PFSK-1 (cell line): Measurements from ENCODE around the gene SLC44A1.

Experiments
- FOXP2 ChIP-seq: optimal IDR thresholded peaks from 2 replicates; pipeline ENCODE3; 2011; ENCODE audit warnings: borderline replicate concordance, control low read depth, inconsistent platforms; ENCODE audit not compliant: insufficient read depth; ENCODE audit errors: extremely low read length, extremely low read depth
- POLR2AphosphoS5 ChIP-seq: IDR thresholded peaks from 2 replicates; pipeline ENCODE4 v1.6.1; 2012; ENCODE audit warnings: low read depth, mild to moderate bottlenecking, control low read depth, low read length, moderate library complexity
- REST ChIP-seq, 2 experiments: IDR thresholded peaks; 2 replicates each; pipeline versions ENCODE4 v1.6.1 to v1.8.0; 2011 to 2012; ENCODE audit warnings: low read depth in 2 of 2, low read length in 2 of 2, control low read depth in 1 of 2, inconsistent platforms in 1 of 2, mild to moderate bottlenecking in 1 of 2, moderate library complexity in 1 of 2; ENCODE audit not compliant: insufficient read depth in 1 of 2
- TAF1 ChIP-seq: IDR thresholded peaks from 2 replicates; pipeline ENCODE4 v1.6.1; 2012; ENCODE audit warnings: low read length, control low read depth, borderline replicate concordance; ENCODE audit not compliant: insufficient read depth

- TF ChIP-seq REST (IDR thresholded peaks at IDR 0.05; ENCODE audit: insufficient read depth in 1 of 2, low read depth in 2 of 2, low read length in 2 of 2) (no peak), POLR2AphosphoS5 (no peak), TAF1 (no peak), FOXP2 (no peak)
Measured at GRCh38 chr9:105244734-105245028, 230 bp downstream of the SLC44A1 start.
